Endothelial cell (in vitro differentiated cells): ENCODE measurements around the gene SYAP1. TPM values are rescaled to one million over a fixed set of nuclear protein-coding genes. Genes with fewer than 3 reads are reported as not detected.
A peak's percentile ranks its signal among the peaks of the same experiment; 100 is the strongest.

Source experiments
- DNase-seq: peaks from one replicate; pipeline ENCODE4 v3.0.0; 2021; ENCODE audit warnings: low spot score
- H3K27ac Mint-ChIP-seq: one replicate; pipeline ENCODE4 v1.8.0; 2021; ENCODE audit warnings: mixed read lengths, inconsistent platforms; ENCODE audit not compliant: unreplicated experiment
- H3K27me3 Mint-ChIP-seq: one replicate; pipeline ENCODE4 v1.8.0; 2021; ENCODE audit warnings: mild to moderate bottlenecking, moderate library complexity, mixed read lengths, inconsistent platforms; ENCODE audit not compliant: unreplicated experiment
- H3K36me3 Mint-ChIP-seq: one replicate; pipeline ENCODE4 v1.8.0; 2021; ENCODE audit warnings: mild to moderate bottlenecking, low read depth, mixed read lengths, inconsistent platforms; ENCODE audit not compliant: unreplicated experiment
- H3K4me1 Mint-ChIP-seq: one replicate; pipeline ENCODE4 v1.8.0; 2021; ENCODE audit warnings: mild to moderate bottlenecking, mixed read lengths, inconsistent platforms; ENCODE audit not compliant: unreplicated experiment
- H3K4me3 Mint-ChIP-seq: one replicate; pipeline ENCODE4 v1.8.0; 2021; ENCODE audit warnings: mild to moderate bottlenecking, mixed read lengths, inconsistent platforms; ENCODE audit not compliant: unreplicated experiment
- H3K9me3 Mint-ChIP-seq: one replicate; pipeline ENCODE4 v1.8.0; 2021; ENCODE audit warnings: mixed read lengths, inconsistent platforms; ENCODE audit not compliant: unreplicated experiment
- total RNA-seq: library from RNA; stranded (reverse); fragmentation: NEBNext Ultra II Directional; extraction: Animal tissue kit (Norgen Biotek cat#: 25700); gene quantifications from one replicate; pipeline ENCODE4 v1.2.1, GENCODE V29; 2021; ENCODE audit not compliant: unreplicated experiment
- TF ChIP-seq, protein P1 (sequence below): fragments of 200-600 bp; sonication (generic); IDR thresholded peaks from one replicate; pipeline ENCODE4 v1.5.0; 2021; ENCODE audit warnings: antibody characterized with exemption; ENCODE audit not compliant: unreplicated experiment

SYAP1 gene
- total RNA-seq, 1 donor from 2014 or later: 18.8 TPM

DNA sequence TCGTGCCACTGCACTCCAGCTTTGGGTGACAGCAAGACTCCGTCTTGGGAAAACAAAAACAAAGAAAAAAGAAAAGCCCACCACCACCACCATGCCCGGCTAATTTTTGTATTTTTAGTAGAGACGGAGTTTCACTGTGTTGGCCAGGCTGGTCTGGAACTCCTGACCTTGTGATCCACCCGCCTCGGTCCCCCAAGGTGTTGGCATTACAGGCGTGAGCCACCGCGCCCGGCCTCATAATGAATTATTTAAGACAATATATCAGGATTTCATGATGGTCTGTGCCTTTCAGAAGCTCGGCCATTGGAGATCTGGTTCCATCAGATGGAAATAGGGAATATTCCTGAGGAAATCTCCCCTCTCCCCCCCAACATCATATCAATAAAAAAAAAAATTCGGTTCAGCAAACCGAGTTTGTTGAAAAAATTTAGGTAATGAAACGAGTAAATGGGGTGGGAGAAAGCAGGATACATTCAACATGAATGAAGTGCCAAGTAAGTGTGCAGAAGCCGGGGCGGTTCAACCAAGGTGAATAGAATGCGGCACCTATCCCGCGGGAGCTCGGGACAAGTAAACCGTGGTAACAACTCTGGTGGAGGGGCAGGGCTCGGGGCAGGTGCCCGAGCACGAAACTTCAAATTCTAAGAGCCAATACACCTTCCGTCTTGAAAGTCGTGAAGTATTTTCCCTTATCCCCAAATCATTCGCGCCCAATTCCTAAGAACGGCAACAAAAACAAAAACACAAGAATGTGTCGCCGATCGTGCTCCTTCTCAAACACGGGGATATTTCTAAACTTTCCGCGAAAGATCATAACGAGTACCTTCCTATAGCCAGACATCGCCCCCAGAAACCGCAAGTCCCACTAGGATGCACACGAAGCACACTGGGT, 66.1 kb downstream of the SYAP1 start:
- H3K4me1 Mint-ChIP-seq: peaks cover 5% of the 10 kb centered on the region
- peak; percentile 4 for DNase-seq
- no peaks in the 10 kb centered on the region for H3K36me3 Mint-ChIP-seq
- no peaks in the 10 kb centered on the region for H3K9me3 Mint-ChIP-seq
- TF ChIP-seq, protein P1, sequence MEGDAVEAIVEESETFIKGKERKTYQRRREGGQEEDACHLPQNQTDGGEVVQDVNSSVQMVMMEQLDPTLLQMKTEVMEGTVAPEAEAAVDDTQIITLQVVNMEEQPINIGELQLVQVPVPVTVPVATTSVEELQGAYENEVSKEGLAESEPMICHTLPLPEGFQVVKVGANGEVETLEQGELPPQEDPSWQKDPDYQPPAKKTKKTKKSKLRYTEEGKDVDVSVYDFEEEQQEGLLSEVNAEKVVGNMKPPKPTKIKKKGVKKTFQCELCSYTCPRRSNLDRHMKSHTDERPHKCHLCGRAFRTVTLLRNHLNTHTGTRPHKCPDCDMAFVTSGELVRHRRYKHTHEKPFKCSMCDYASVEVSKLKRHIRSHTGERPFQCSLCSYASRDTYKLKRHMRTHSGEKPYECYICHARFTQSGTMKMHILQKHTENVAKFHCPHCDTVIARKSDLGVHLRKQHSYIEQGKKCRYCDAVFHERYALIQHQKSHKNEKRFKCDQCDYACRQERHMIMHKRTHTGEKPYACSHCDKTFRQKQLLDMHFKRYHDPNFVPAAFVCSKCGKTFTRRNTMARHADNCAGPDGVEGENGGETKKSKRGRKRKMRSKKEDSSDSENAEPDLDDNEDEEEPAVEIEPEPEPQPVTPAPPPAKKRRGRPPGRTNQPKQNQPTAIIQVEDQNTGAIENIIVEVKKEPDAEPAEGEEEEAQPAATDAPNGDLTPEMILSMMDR: no peak
- peaks cover 2% of the 10 kb centered on the region for H3K27me3 Mint-ChIP-seq
- peak overlapping the region; percentile 71 for H3K27ac Mint-ChIP-seq
- H3K4me3 Mint-ChIP-seq: peak overlapping the region; percentile 99

DNA sequence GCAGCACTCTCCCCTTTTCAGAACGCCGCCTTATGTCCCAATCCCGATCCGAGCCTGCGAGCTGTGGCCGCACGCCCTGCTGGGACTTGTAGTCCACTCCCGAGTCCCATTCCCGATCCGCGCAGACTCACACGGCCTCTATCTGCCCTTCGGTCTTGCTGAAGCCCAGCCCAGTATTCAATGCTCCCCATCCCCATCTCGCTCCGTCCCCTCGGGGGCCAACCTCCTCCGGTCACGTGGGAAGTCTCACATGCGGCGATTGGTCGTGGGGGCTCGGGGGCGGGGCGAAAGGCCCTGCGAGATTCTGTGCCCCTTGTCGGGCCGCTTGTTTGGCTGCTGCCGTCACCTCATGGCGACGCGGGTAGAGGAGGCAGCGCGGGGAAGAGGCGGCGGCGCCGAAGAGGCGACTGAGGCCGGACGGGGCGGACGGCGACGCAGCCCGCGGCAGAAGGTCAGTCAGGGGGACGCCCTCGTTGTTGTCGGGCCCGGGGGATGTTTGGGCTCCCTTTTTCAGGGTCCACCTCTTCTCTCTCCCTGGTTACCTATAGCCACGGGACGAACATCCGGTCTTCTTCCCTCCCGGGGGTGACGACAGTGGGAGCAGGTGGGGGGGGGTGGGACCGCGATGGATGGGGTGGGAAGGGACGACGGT, 66.9 kb downstream of the SYAP1 start, which contains the start of gene TXLNG:
Gene TXLNG, plus strand, starts transcription at position 328 of the 652 bp plus-strand sequence. Its CDS starts 22 bp downstream, at position 350.
- DNase-seq: peak; percentile 85
- Mint-ChIP-seq H3K27ac (peak within 1 kb of the TSS; percentile 71), H3K27me3 (peaks cover 2% of the 10 kb centered on the region), H3K36me3 (no peaks in the 10 kb centered on the region), H3K9me3 (no peaks in the 10 kb centered on the region), H3K4me1 (peaks cover 5% of the 10 kb centered on the region), H3K4me3 (peak within 1 kb of the TSS; percentile 99)
- TF ChIP-seq, protein P1: no peak

DNA sequence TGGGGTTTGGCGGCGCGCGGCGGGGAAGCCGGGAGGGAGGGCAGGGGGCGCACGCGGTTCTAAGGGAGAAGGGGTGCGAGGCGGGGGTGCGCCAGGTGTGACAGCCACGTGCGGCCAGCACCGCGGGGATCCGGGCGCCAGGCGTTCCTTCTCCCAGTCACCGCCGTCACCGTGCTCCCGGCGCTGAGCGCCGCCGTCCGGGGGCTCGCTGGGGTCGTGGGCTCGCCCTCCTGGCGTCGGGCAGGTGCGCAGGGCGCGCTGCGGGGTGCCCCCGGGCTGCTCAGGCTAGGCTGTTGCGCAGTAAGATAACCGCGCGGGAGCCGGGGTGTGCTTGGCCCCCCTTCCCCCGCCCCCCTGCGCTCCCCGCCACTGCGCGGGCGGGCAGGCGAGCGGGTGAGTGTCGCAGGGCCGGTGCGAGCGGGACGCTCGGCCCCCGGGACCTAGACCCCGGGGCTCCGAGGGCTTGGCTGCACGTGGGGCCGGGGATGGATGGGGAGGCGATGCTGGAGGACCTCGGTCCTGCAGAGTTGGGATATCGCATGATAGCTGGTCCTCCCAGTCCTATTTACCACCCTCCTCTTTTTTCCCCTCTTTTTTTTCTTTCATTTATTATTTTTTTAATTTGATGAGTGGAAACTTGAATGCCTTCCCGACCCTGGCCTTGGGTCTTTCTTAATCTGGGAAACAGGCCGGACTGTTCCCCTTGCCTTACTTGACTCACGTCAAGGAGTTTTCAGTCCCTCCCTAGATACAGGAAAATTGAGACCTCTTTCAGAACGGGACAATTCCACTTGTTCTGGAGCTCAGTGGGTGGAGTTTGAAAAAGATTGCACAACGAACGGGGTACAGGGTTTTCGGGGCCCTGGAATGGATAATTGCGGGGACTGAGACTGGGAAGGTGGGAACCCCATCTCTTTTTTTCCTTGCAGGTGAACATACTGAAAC, 67.7 kb downstream of the SYAP1 start:
- H3K27ac Mint-ChIP-seq: no peak overlapping the region
- peak; percentile 3 for DNase-seq

DNA sequence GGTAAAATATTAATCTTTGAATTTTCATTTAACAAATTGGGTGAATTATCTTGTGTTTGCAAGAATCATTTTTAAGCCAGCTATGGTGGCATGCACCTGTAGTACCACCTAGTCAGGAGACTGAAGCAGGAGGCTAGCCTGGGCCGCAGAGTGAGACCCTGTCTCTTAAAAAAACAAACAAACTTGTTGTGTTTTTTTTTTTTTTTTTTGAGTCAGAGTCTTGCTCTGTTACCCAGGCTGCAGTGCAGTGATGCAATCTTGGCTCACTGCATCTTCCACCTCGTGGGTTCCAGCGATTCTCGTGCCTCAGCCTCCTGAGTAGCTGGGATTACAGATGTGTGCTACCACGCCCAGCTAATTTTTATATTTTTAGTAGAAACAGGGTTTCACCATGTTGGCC, 69.1 kb downstream of the SYAP1 start:
- Mint-ChIP-seq H3K27ac (no peak overlapping the region), H3K36me3 (no peaks in the 10 kb centered on the region), H3K27me3 (peaks cover 2% of the 10 kb centered on the region), H3K9me3 (no peaks in the 10 kb centered on the region), H3K4me3 (no peak overlapping the region), H3K4me1 (peaks cover 5% of the 10 kb centered on the region)
- TF ChIP-seq, protein P1: no peak
- DNase-seq: no peak

More for the DNA sequence above, 67.7 kb downstream of the SYAP1 start:
- no peaks in the 10 kb centered on the region for H3K9me3 Mint-ChIP-seq
- TF ChIP-seq, protein P1: no peak
- H3K4me1 Mint-ChIP-seq: peaks cover 5% of the 10 kb centered on the region
- H3K27me3 Mint-ChIP-seq: peaks cover 2% of the 10 kb centered on the region
- no peaks in the 10 kb centered on the region for H3K36me3 Mint-ChIP-seq
- H3K4me3 Mint-ChIP-seq: peak overlapping the region; percentile 88
